Ureter (tissue), 1 donor: ENCODE results near the gene KRT3. TPM values are rescaled to one million over a fixed set of nuclear protein-coding genes. Genes with fewer than 3 reads are reported as not detected.

Experiments
- total RNA-seq: library from RNA; stranded (reverse); gene quantifications from one replicate; pipeline ENCODE4 v1.2.4, GENCODE V29; 2023
- donor health status: DM: yes; HTN: yes; CAD: no.

KRT3 gene
- total RNA-seq, 1 donor from 2014 or later: not detected

Other genes starting within 250 kb of the KRT3 start
- not detected for gene KRT71, start 243.0 kb downstream of the KRT3 start, total RNA-seq
- 0.26 TPM for gene KRT74, start 222.3 kb downstream of the KRT3 start, total RNA-seq
- gene KRT72, start 194.7 kb downstream of the KRT3 start, total RNA-seq: not detected
- not detected for gene KRT73, start 177.6 kb downstream of the KRT3 start, total RNA-seq
- gene KRT2, start 143.9 kb downstream of the KRT3 start, total RNA-seq: not detected
- gene KRT1, start 115.7 kb downstream of the KRT3 start, total RNA-seq: not detected
- not detected for gene KRT77, start 92.6 kb downstream of the KRT3 start, total RNA-seq
- gene KRT76, start 18.8 kb downstream of the KRT3 start, total RNA-seq: not detected
- 0.81 TPM for gene KRT4, start 18.0 kb upstream of the KRT3 start, total RNA-seq
- not detected for gene KRT79, start 38.2 kb upstream of the KRT3 start, total RNA-seq
- gene KRT78, start 52.9 kb upstream of the KRT3 start, total RNA-seq: not detected
- 815 TPM for gene KRT8, start 109.0 kb upstream of the KRT3 start, total RNA-seq
- gene KRT18, start 153.0 kb upstream of the KRT3 start, total RNA-seq: 607 TPM
- 474 TPM for gene EIF4B, start 210.3 kb upstream of the KRT3 start, total RNA-seq